Effector memory CD8-positive, alpha-beta T cell (primary cell): ENCODE data around the gene PIGU.
"Not testable (repeated sequence)": the region's sequence is repeated elsewhere in the genome, so short reads cannot be mapped to it uniquely, and the experiment has no call there.

Source experiments
- ATAC-seq: fragments of 150-1000 bp; cut with Tn5 transposase; replicated peaks from 2 replicates; pipeline ENCODE4 v1.10.0; 2021; ENCODE audit warnings: mild to moderate bottlenecking, moderate library complexity
- DNase-seq, 3 experiments: peaks; one replicate each; pipeline ENCODE4 v3.0.0; 2021
- H3K27ac Mint-ChIP-seq, 2 donors: one replicate each; pipeline ENCODE4 v1.8.0; 2022; ENCODE audit warnings: mild to moderate bottlenecking in 2 of 2, mixed read lengths in 2 of 2, moderate library complexity in 2 of 2
- H3K27me3 Mint-ChIP-seq, 2 donors: one replicate each; pipeline ENCODE4 v1.8.0; 2022; ENCODE audit warnings: mixed read lengths in 2 of 2
- H3K36me3 Mint-ChIP-seq: one replicate; pipeline ENCODE4 v1.8.0; 2022; ENCODE audit warnings: mild to moderate bottlenecking, moderate library complexity, mixed read lengths; ENCODE audit not compliant: insufficient read depth
- H3K4me1 Mint-ChIP-seq, 2 donors: one replicate each; pipeline ENCODE4 v1.8.0; 2022; ENCODE audit warnings: low read depth in 2 of 2, mixed read lengths in 2 of 2
- H3K4me3 Mint-ChIP-seq, 2 donors: one replicate each; pipeline ENCODE4 v1.8.0; 2022; ENCODE audit warnings: mild to moderate bottlenecking in 2 of 2, mixed read lengths in 2 of 2, moderate library complexity in 2 of 2
- H3K9me3 Mint-ChIP-seq, 2 donors: one replicate each; pipeline ENCODE4 v1.8.0; 2022; ENCODE audit warnings: mixed read lengths in 2 of 2
- total RNA-seq, 9 experiments: gene quantifications; one replicate each; lab custom pipeline; 2026; lab: John Stamatoyannopoulos, UW

Gene PIGU, protein sequence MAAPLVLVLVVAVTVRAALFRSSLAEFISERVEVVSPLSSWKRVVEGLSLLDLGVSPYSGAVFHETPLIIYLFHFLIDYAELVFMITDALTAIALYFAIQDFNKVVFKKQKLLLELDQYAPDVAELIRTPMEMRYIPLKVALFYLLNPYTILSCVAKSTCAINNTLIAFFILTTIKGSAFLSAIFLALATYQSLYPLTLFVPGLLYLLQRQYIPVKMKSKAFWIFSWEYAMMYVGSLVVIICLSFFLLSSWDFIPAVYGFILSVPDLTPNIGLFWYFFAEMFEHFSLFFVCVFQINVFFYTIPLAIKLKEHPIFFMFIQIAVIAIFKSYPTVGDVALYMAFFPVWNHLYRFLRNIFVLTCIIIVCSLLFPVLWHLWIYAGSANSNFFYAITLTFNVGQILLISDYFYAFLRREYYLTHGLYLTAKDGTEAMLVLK
- 4.0 to 25.3 (median 15.6) reads per million in 9 experiments for total RNA-seq

DNA sequence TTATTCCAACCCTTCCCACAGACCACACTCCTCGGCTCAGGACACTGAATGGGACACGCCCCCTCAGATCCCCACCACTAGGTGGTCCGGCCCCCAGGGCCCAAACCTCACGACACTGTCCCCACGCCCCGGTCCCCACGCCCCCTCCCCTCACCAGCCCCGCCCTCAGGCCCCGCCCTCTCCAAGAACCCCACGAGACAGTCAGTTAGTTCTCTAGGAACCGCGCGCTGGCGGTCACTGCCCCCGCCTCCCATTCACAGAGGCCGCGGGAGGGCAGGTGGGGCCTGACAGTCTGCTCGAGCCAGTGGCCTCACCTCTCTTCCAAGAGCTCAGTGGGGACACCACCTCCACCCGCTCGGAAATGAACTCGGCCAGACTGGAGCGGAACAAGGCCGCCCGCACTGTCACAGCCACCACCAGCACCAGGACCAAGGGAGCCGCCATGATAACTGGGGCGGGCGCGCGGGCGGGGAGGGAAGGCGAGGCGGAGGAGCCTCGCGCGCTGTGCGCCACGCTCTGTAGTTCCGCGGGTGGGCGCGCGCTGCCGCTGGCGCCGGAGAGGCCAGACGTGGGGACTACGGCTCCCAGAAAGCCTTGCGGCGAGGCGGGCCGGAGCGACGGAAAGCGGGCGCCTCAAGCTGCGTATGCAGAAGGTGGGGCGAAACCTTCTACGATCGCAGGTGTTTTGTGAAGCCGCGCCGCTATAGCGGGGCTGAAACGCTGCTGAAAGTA is at the start of gene PIGU:
PIGU (minus strand) TSS at position 451 of the 732 bp plus-strand sequence; CDS start at position 444, 7 bp downstream.
- Mint-ChIP-seq H3K27ac (peak within 1 kb of the TSS; percentile 82 to 95), H3K27me3 (no peaks in the 10 kb centered on the region), H3K9me3 (no peaks in the 10 kb centered on the region), H3K4me1 (peaks cover 6 to 11% of the 10 kb centered on the region in 2 donors), H3K36me3 (peaks cover 17% of the 10 kb centered on the region), H3K4me3 (peak within 1 kb of the TSS; percentile 95 to 98)
- ATAC-seq (peak; percentile 95), DNase-seq (peak; percentile 94 to 95 (median 95))

DNA sequence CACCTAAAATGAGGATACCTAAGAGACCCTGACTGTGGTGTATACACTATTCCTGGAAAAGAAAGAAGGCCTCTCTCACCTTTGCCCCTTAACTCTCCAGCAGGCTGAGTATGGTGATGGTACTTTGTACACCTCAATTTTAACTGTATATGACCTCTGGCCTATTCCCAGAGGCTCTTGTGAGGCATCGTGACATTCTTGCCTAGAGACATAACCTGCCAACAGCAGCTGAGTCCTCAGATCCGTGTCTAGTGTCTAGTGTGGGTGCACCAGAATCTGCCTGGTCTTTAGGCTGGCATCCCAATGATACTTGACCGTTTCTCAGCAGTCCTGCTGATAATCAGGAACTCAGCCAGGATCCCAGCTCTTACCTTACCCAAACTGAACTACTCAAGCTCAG is 47.3 kb upstream of the PIGU start:
- H3K27ac Mint-ChIP-seq: no peak overlapping the region
- no peak for ATAC-seq

DNA sequence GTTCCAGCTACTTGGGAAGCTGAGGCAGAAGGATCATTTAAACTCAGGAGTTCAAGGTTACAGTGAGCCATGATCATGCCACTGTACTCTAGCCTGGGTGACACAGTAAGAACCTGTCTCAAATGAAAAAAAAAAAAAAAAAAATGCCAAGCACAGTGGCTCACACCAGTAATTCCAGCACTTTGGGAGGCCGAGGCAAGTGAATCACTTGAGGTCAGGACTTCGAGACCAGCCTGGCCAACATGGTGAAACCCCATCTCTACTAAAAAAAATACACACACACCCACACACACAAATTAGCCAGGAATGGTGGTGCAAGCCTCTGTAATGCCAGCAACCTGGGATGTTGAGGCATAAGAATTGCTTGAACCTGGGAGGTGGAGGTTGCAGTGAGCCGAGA is 45.7 kb upstream of the PIGU start:
- not testable (repeated sequence) for H3K4me3 Mint-ChIP-seq, H3K27me3 Mint-ChIP-seq, H3K4me1 Mint-ChIP-seq, H3K9me3 Mint-ChIP-seq, DNase-seq, ATAC-seq
- H3K27ac Mint-ChIP-seq: peak overlapping the region in 1 of 2 donors; percentile 44
- H3K36me3 Mint-ChIP-seq: peaks cover 39% of the 10 kb centered on the region

More for the DNA sequence above, 47.3 kb upstream of the PIGU start:
- no peak for DNase-seq
- Mint-ChIP-seq H3K4me1 (peaks cover 0 to 4% of the 10 kb centered on the region in 2 donors), H3K36me3 (peaks cover 40% of the 10 kb centered on the region), H3K27me3 (no peaks in the 10 kb centered on the region), H3K4me3 (no peak overlapping the region), H3K9me3 (no peaks in the 10 kb centered on the region)

DNA sequence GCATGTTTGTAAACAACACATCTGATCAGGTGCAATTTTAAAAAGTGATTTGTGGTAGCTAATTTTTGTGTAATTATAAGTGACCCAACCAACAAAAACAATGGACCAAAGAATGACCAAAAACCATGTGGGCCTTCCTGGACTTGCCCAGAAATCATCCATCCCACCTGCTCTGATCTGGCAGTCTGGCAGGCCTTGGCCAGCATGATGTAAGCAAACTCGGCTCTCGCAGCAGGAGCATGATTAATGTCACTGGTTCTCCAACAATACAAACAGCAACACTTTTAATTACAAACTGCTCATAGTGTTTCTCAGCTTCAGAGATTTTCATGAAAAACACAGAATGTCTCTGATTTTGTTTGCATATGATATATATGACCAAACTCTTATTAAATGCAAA is 43.4 kb upstream of the PIGU start:
- Mint-ChIP-seq H3K27ac (peak overlapping the region; percentile 20 to 68), H3K36me3 (peaks cover 43% of the 10 kb centered on the region)
- no peak for ATAC-seq

DNA sequence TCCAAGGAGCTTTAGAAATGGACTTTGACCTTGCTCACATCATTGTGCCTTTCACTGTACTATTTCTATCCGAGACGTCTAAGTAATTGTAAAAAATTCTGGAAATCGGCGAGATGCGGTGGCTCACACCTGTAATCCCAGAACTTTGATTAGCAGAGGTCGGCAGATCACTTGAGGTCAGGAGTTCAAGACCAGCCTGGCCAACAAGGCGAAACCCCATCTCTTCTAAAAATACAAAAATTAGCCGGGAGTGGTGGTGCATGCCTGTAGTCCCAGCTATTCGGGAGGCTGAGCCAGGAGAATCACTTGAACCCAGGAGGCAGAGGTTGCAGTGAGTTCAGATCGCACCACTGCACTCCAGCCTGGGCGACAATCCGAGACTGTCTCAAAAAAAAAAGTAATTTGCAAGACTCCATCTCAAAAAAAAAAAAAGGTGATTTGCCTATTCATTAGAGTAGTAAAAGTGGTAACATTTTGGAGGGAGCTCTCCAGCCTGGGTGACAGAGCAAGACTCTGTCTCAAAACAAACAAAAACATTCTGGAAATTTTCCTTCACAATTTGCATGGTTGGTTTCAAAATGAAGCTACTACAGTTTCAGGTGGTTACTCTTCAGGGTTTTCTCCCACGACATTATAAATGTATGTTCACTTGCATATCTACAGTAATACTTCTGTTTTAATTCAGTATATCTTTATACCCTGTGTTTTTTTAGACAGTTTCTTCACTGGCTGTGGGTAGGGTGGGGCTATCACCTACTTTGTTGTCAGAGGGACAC is 42.5 kb upstream of the PIGU start:
- not testable (repeated sequence) for ATAC-seq, H3K27me3 Mint-ChIP-seq, DNase-seq, H3K4me1 Mint-ChIP-seq, H3K9me3 Mint-ChIP-seq, H3K4me3 Mint-ChIP-seq
- Mint-ChIP-seq H3K27ac (peak overlapping the region; percentile 41 to 68), H3K36me3 (peaks cover 49% of the 10 kb centered on the region)

More for the DNA sequence above, 43.4 kb upstream of the PIGU start:
- Mint-ChIP-seq H3K4me3 (no peak overlapping the region), H3K9me3 (no peaks in the 10 kb centered on the region), H3K27me3 (no peaks in the 10 kb centered on the region), H3K4me1 (peaks cover 0 to 4% of the 10 kb centered on the region in 2 donors)
- DNase-seq: no peak

DNA sequence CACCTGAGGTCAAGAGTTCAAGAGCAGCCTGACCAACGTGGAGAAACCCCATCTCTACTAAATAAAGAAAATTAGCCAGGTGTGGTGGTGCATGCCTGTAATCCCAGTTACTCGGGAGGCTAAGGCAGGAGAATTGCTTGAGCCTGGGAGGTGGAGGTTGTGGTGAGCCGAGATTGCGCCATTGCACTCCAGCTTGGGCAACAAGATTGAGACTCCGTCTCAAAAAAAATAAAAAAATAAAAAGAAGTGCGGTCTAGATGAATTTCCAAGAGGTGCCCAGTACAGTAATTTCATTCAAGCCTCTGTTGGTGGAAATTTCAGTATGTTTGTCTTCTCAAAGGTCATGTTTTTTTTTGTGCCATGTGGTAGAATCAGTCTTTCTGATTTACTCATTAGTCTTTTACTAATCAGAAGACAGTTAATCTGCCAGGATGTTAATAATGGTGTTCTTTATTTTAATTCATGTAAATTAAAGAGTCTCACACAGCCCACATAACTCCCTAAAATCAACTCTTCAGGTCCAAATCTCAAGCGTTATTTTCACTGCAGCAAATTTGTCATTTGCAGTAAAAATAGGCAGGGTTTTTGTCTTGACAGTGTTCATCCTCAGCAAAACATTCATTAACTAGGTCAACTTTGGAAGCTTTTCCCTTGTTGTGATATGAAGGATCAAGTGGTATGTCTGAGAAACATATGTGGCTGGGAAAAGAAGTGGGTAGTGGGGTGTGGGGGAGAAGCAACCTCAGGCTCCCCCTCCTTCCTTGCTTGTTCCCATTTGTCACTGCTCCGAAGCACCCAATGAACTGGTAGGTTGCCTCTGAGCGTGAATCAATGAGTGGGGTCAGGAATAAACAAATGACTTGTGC is 40.6 kb upstream of the PIGU start:
- H3K9me3 Mint-ChIP-seq: no peaks in the 10 kb centered on the region
- ATAC-seq (no peak), DNase-seq (no peak)
- peaks cover 67% of the 10 kb centered on the region for H3K36me3 Mint-ChIP-seq
- H3K27ac Mint-ChIP-seq: no peak overlapping the region
- no peak overlapping the region for H3K4me3 Mint-ChIP-seq
- H3K27me3 Mint-ChIP-seq: no peaks in the 10 kb centered on the region
- peaks cover 0 to 4% of the 10 kb centered on the region in 2 donors for H3K4me1 Mint-ChIP-seq

DNA sequence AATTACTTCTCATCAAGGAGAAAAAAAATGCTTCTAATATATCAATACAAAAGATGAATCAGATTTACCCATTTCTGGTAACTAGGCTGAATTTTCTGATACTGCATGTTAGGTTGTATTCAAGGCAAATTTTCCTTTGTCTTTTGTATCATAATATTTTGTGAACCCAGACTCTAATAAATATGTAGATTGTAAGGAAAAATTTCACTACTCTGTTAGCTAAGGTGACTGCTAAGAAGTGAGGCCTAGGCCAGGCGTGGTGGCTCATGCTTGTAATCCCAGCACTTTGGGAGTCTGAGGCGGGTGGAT is 40.0 kb upstream of the PIGU start:
- Mint-ChIP-seq H3K36me3 (peaks cover 72% of the 10 kb centered on the region), H3K9me3 (no peaks in the 10 kb centered on the region), H3K4me3 (no peak overlapping the region), H3K4me1 (peaks cover 0 to 4% of the 10 kb centered on the region in 2 donors), H3K27ac (no peak overlapping the region), H3K27me3 (no peaks in the 10 kb centered on the region)
- DNase-seq (no peak), ATAC-seq (no peak)

DNA sequence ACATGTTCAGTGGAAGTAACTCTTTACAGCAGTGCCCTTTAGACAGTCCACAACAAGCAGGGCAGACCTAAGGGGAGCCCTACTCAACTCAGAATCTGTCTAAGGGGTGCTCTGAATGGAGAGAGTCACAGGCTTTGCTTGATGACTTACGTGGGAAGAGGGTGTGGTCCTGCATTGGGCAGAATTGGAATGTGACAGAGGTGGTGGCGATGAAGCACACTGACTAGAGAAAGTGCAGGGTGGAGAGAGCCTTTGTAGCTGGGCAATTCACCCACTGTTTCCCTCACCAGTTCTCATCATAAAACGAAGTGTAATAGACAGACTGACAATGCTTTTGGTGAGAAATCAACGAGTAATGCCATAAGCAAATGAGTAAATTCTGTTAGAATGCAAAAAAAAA is 38.5 kb upstream of the PIGU start:
- ATAC-seq (no peak), DNase-seq (no peak)
- Mint-ChIP-seq H3K36me3 (peaks cover 74% of the 10 kb centered on the region), H3K9me3 (no peaks in the 10 kb centered on the region), H3K4me1 (peaks cover 4 to 5% of the 10 kb centered on the region in 2 donors), H3K27me3 (no peaks in the 10 kb centered on the region), H3K4me3 (no peak overlapping the region), H3K27ac (no peak overlapping the region)

DNA sequence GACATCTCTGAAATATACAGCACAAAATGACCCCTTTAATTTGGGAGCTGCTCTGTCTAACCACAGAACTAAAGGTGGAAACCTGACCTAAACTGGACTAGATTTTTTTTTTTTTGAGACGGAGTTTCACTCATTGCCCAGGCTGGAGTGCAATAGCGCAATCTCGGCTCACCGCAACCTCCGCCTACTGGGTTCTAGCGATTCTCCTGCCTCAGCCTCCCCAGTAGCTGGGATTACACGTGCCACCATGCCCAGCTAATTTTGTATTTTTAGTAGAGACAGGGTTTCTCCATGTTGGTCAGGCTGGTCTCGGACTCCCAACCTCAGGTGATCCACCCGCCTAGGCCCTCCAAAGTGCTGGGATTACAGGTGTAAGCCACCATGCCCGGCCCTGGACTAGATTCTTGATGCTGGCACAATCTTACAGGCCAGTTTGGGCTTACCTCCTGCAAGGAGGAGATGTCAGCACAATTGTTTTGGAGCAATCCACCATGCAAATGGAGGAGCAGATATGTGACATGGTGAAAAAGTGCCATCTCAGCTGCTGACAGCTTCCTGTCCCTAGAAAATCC is 37.1 kb upstream of the PIGU start:
- H3K4me1 Mint-ChIP-seq, DNase-seq, H3K27me3 Mint-ChIP-seq, H3K4me3 Mint-ChIP-seq, H3K9me3 Mint-ChIP-seq, ATAC-seq: not testable (repeated sequence)
- peaks cover 83% of the 10 kb centered on the region for H3K36me3 Mint-ChIP-seq
- peak overlapping the region; percentile 21 to 32 for H3K27ac Mint-ChIP-seq

DNA sequence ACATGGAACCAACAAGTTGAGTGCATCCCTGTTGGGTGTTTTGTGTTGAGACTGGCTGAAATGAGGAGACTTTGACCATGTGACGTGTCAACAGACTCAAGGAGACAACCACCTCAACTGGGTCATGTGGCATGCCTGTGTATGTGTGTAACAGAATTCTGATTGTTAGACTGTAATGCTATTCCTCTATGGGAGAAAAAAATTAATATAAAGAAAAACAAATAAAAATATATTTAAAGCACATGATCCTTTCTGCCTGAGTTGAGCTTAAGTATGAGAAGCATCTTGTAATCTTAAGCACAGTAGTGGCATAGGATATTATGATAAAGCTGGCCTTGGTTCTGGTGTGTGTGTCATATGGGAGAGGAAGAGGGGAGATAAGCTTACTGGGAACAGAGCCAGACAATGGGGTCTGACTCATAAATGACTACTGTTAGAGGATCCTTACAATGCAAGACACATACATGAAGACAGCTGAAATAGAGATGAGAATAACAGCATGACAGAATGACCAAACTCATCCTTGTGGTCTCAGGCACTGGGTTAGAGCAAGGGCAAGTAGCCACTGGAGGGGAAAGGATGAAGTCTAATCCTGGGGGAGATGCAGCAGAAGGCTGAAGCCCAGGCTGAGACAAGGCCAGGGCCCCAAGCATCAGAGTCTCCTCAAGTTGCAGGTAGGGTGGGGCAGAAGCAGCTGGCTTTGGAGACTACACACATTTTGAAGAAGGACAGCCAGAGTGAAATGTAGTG is 36.5 kb upstream of the PIGU start:
- H3K27me3 Mint-ChIP-seq: no peaks in the 10 kb centered on the region
- H3K4me3 Mint-ChIP-seq: no peak overlapping the region
- DNase-seq (no peak), ATAC-seq (no peak)
- peaks cover 11 to 12% of the 10 kb centered on the region in 2 donors for H3K4me1 Mint-ChIP-seq
- H3K36me3 Mint-ChIP-seq: peaks cover 89% of the 10 kb centered on the region
- no peaks in the 10 kb centered on the region for H3K9me3 Mint-ChIP-seq
- H3K27ac Mint-ChIP-seq: peak overlapping the region; percentile 21 to 32

DNA sequence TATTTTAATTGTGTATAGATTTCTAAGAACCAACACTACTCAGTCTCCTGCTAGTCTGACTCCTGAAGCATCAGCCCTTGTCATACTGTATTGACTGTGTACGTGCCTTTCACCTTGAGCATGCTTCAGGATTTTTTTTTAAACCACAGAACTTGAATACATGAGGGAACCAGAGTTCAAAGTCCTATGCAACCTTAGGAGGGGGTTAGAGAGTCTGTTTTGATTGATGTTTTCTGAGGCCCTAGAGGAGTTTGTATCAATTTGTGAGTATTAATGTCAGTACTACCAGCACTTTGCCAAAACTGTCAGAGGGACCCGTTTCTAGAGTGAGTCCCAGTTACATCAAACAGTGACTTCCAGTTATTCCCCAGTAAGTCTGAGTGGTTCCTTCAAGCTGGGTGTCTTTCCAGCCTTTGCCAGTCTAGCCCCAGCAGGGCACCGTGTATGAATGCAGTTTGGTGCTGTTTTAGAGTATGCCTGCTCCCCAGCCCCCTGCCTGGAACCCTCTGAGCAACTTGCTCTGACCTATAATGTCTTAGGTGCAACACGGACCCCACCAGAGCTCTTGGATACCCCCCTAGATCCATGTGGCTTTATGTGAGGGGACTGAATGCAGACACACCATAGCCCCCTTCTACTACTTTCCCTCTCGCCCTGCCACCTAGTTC is 35.8 kb upstream of the PIGU start:
- Mint-ChIP-seq H3K27ac (peak overlapping the region; percentile 51 to 69), H3K4me1 (peaks cover 11 to 15% of the 10 kb centered on the region in 2 donors), H3K9me3 (no peaks in the 10 kb centered on the region), H3K36me3 (peaks cover 90% of the 10 kb centered on the region), H3K4me3 (no peak overlapping the region), H3K27me3 (no peaks in the 10 kb centered on the region)
- no peak for ATAC-seq
- no peak for DNase-seq
